Body of pancreas (tissue), 4 donors: Measurements from ENCODE around the gene FXYD2. TPM values are rescaled to one million over a fixed set of nuclear protein-coding genes. Genes with fewer than 3 reads are reported as not detected.

Experiments used
- ATAC-seq: fragments of 150-250 bp; one replicate; pipeline ENCODE4 v1.9.1; 2016
- DNase-seq, 4 donors: peaks; one replicate each; pipeline ENCODE4 v3.0.0-alpha.2; 2019
- H3K27ac ChIP-seq, 4 donors: fragments of 200-600 bp; sonication (generic); 1 replicate in 3 of 4; 2 replicates in 1 of 4; pipeline versions ENCODE4 v1.5.1 to v1.6.1; 2016 to 2019; ENCODE audit warnings: mild to moderate bottlenecking in 1 of 4, mixed read lengths in 1 of 4, moderate library complexity in 1 of 4
- H3K27me3 ChIP-seq, 2 donors: fragments of 200-600 bp; sonication (generic); one replicate each; pipeline ENCODE4 v1.6.0; 2016; ENCODE audit warnings: mild to moderate bottlenecking in 1 of 2
- H3K36me3 ChIP-seq, 2 donors: fragments of 200-600 bp; sonication (generic); replicated peaks in 1 of 2; 2 replicates each; pipeline ENCODE4 v1.5.1; 2016; ENCODE audit warnings: low read depth in 2 of 2; ENCODE audit not compliant: insufficient read depth in 1 of 2
- H3K4me1 ChIP-seq: fragments of 200-600 bp; sonication (generic); one replicate; pipeline ENCODE4 v1.6.0; 2016
- H3K4me3 ChIP-seq, 2 donors: fragments of 200-600 bp; sonication (generic); 1 replicate in 1 of 2; 2 replicates in 1 of 2; pipeline ENCODE4 v1.5.1; 2016 to 2019
- H3K9me3 ChIP-seq, 3 donors: fragments of 200-600 bp; sonication (generic); 1 replicate in 2 of 3; 2 replicates in 1 of 3; pipeline ENCODE4 v1.5.1; 2016
- POLR2A ChIP-seq, 3 donors: fragments of 450-650 bp; IDR thresholded peaks; one replicate each; pipeline ENCODE4 v1.6.1; 2016; ENCODE audit warnings: antibody characterized with exemption in 3 of 3, mild to moderate bottlenecking in 2 of 3
- WGBS, 2 donors: methylation state at CpG; one replicate each; pipeline ENCODE4 v1.1.5; 2017; 5-methylcytosine and 5-hydroxymethylcytosine counted together
- intact Hi-C: fragments of 100-400 bp; cut with DNase I; formaldehyde crosslinking; loops from one replicate; pipeline ENCODE4 v1.15.1; 2023
- total RNA-seq, 2 donors: library from RNA; depleted of rRNA; stranded (reverse); fragments of >200 nt; gene quantifications; one replicate each; pipeline ENCODE4 v1.1.0, GENCODE V29; 2016
- TF ChIP-seq, protein P1 (sequence below), 7 experiments: fragments of 450-650 bp in 4 of 7; fragments of 200-600 bp in 3 of 7; sonication (generic) in 3 of 7; IDR thresholded peaks; one replicate each; pipeline ENCODE4 v1.5.1; 2016 to 2019; ENCODE audit warnings: antibody characterized with exemption in 7 of 7

FXYD2 gene
- total RNA-seq, 2 donors from 2014 or later, result 290 to 396 TPM

GRCh38 chr11:117807482-117808327, 16.8 kb downstream of the FXYD2 start:
- Histone ChIP-seq H3K36me3 (no peaks in the 10 kb centered on the region), H3K4me1 (no peaks in the 10 kb centered on the region), H3K9me3 (no peaks in the 10 kb centered on the region), H3K27ac (no peak overlapping the region), H3K27me3 (no peaks in the 10 kb centered on the region), H3K4me3 (no peak overlapping the region)
- no peak for TF ChIP-seq POLR2A (IDR thresholded peaks at IDR 0.05)
- TF ChIP-seq, protein P1, sequence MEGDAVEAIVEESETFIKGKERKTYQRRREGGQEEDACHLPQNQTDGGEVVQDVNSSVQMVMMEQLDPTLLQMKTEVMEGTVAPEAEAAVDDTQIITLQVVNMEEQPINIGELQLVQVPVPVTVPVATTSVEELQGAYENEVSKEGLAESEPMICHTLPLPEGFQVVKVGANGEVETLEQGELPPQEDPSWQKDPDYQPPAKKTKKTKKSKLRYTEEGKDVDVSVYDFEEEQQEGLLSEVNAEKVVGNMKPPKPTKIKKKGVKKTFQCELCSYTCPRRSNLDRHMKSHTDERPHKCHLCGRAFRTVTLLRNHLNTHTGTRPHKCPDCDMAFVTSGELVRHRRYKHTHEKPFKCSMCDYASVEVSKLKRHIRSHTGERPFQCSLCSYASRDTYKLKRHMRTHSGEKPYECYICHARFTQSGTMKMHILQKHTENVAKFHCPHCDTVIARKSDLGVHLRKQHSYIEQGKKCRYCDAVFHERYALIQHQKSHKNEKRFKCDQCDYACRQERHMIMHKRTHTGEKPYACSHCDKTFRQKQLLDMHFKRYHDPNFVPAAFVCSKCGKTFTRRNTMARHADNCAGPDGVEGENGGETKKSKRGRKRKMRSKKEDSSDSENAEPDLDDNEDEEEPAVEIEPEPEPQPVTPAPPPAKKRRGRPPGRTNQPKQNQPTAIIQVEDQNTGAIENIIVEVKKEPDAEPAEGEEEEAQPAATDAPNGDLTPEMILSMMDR (IDR thresholded peaks at IDR 0.05), result peak; percentile 79 to 88 (median 83)
- ATAC-seq (peak; percentile 63), DNase-seq (peak; percentile 80 to 91 (median 82))
- intact Hi-C loops, result loop anchor here (5.0 kb wide), 1 partner anchor 250 kb away; no protein-coding TSS in a partner anchor
- 37 to 42% methylated on average over 22 of the region's 22 CpGs for WGBS, 2 donors

DNA sequence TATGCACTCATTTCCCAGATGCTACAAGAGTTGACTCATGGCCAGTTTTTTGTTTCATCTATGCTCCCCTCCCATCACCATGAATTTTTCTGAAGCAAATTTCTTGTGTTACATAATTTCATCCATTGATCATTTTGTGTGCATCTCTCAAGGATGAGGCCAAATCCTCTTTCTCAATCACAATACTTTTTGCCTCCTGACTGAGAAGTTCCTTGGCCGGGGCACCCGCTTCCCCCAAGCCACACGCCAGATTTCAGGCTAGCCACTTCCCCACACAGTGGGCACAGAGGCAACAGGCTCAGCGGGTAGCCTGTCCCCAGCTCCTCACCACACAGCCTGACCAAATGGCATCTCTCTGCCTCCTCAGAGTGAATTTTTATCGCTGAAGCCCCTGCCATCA, 17.7 kb downstream of the FXYD2 start:
- Histone ChIP-seq H3K27ac (no peak overlapping the region), H3K4me1 (no peaks in the 10 kb centered on the region), H3K27me3 (no peaks in the 10 kb centered on the region), H3K9me3 (no peaks in the 10 kb centered on the region), H3K36me3 (no peaks in the 10 kb centered on the region), H3K4me3 (no peak overlapping the region)
- DNase-seq (no peak), ATAC-seq (no peak)
- WGBS, 2 donors, result 65% methylated on average over 5 of the region's 5 CpGs
- TF ChIP-seq, protein P1 (IDR thresholded peaks at IDR 0.05), result no peak
- no peak for TF ChIP-seq POLR2A (IDR thresholded peaks at IDR 0.05)
- intact Hi-C loops, result loop anchor here (5.0 kb wide), 1 partner anchor 250 kb away; no protein-coding TSS in a partner anchor

DNA sequence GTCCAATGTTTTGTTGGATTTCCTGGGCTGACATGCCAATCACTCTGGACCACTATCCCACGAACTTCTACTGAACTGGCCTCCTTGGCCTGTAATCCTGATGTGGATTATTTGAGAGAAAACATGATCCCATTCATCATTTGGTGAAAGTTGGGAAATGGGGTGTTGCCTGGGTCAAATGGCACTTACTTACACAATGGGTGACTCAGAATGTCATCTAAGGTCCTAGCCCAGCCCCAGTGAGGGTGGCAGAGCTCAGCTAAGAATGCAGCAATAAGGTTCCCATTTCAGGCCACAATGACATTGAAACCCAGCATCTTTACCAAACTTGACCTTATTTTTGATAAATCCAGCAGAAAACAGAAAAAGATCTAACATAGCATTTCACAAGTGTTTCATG, 19.5 kb downstream of the FXYD2 start:
- Histone ChIP-seq H3K27ac (no peak overlapping the region), H3K4me1 (no peaks in the 10 kb centered on the region), H3K36me3 (no peaks in the 10 kb centered on the region), H3K4me3 (no peak overlapping the region), H3K27me3 (no peaks in the 10 kb centered on the region), H3K9me3 (no peaks in the 10 kb centered on the region)
- ATAC-seq (no peak), DNase-seq (no peak)
- intact Hi-C loops, result loop anchor here (5.0 kb wide), 1 partner anchor 252 kb away; no protein-coding TSS in a partner anchor
- no peak for TF ChIP-seq POLR2A (IDR thresholded peaks at IDR 0.05)
- TF ChIP-seq, protein P1 (IDR thresholded peaks at IDR 0.05), result no peak
- WGBS, 2 donors, result 17 to 33% methylated on average over 1 of the region's 1 CpG

DNA sequence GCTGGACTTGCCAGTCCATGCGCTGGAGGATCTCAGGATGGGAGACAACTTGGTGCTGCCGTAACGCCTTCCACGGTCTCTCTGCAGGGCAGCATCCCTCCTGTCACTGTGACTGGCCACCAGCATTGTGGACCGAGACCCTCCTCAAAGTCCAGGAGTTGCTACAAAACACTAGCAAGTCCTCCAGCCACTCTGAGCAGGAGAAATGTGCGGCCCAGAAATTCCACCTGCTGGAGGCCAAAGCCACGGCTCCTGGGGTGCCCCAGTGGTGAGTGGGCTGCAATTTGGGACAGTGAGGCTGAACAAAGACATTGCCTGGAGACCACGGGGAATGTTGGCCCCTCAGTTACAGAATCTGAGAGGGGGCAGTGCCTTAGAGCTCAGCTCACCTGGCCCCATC, 20.6 kb downstream of the FXYD2 start:
- H3K4me1 ChIP-seq, result no peaks in the 10 kb centered on the region
- no peaks in the 10 kb centered on the region for H3K36me3 ChIP-seq
- H3K27ac ChIP-seq, result no peak overlapping the region
- DNase-seq (no peak), ATAC-seq (no peak)
- 85% methylated on average over 8 of the region's 8 CpGs; no CpG with 5 or more reads in 1 of the 2 donors for WGBS, 2 donors
- H3K4me3 ChIP-seq, result no peak overlapping the region
- TF ChIP-seq, protein P1 (IDR thresholded peaks at IDR 0.05), result no peak
- no peak for TF ChIP-seq POLR2A (IDR thresholded peaks at IDR 0.05)
- intact Hi-C loops, result no loop called here
- H3K9me3 ChIP-seq, result no peaks in the 10 kb centered on the region
- no peaks in the 10 kb centered on the region for H3K27me3 ChIP-seq
